Measurements from ENCODE around the gene ADAMTS3. TPM values are rescaled to one million over a fixed set of nuclear protein-coding genes. Genes with fewer than 3 reads are reported as not detected.

ADAMTS3 gene
- total and polyA plus RNA-seq, 2 of the 13 experiments (the other 11 are each of a cell fraction or from before 2014, with no cell fraction given): not detected

GRCh38 chr4:72388521-72388920 lies 180.5 kb downstream of the ADAMTS3 start:
- in situ Hi-C loops (cut with HindIII; ENCODE audit: extremely low pct_ligation_motif_present, low pct_unique_long_range_greater_than_20kb): no loop called here
- ATAC-seq (no peak), FAIRE-seq (no peak), DNase-seq (ENCODE audit: low spot score) (no peak)
- H3K4me3 ChIP-seq (replicated peaks in 1 of 3; ENCODE audit: insufficient read depth in 1 of 3, low read depth in 2 of 3, low read length in 3 of 3): no peak overlapping the region
- intact Hi-C loops (cut with micrococcal nuclease; ENCODE audit: unreplicated experiment): no loop called here
- 0% methylated on average over 1 of the region's 1 CpG for WGBS (ENCODE audit: low lambda C conversion rate)
- H4K20me1 ChIP-seq (ENCODE audit: insufficient read depth, low read length): no peaks in the 10 kb centered on the region
- H3K9ac ChIP-seq (ENCODE audit: insufficient read depth, low read depth, low read length): no peak overlapping the region
- H3K9me3 ChIP-seq (ENCODE audit: low read length): no peaks in the 10 kb centered on the region
- ChIA-PET CTCF (ENCODE audit: low intra/inter-chr PET ratio, low total read pairs) (no interaction called here), POLR2A (no interaction called here)
- no peak overlapping the region for H3K27ac ChIP-seq (ENCODE audit: extremely low read length, insufficient read depth, low read length)
- no peaks in the 10 kb centered on the region for H3K79me2 ChIP-seq (ENCODE audit: insufficient read depth, low read length)
- no peak overlapping the region for H3K4me2 ChIP-seq (ENCODE audit: low read depth, low read length)
- H3K4me1 ChIP-seq (ENCODE audit: insufficient read depth, low read length): no peaks in the 10 kb centered on the region
- H3K36me3 ChIP-seq (replicated peaks in 1 of 2; ENCODE audit: control insufficient read depth in 1 of 2, insufficient read depth in 2 of 2, low read length in 2 of 2): no peaks in the 10 kb centered on the region
- no peaks in the 10 kb centered on the region for H3K27me3 ChIP-seq (ENCODE audit: control insufficient read depth in 1 of 2, insufficient read depth in 2 of 2, low read length in 2 of 2)
- no peak overlapping the region for H2AFZ ChIP-seq (ENCODE audit: low read length)
- no TSS peak for BruUV-seq (replicated peaks)
- TF ChIP-seq FIP1L1 (IDR thresholded peaks at IDR 0.05; ENCODE audit: borderline replicate concordance, insufficient read depth, low read depth, low read length): no peak
- no peak for TF ChIP-seq ONECUT2 (CRISPR knock-in tag; IDR thresholded peaks at IDR 0.05)
- TF ChIP-seq ZBTB40 (IDR thresholded peaks at IDR 0.05): no peak
- no peak for TF ChIP-seq ZBTB40 (CRISPR knock-in tag; IDR thresholded peaks at IDR 0.05)
- TF ChIP-seq MNT (IDR thresholded peaks at IDR 0.05): no peak
- TF ChIP-seq MAF1 (CRISPR knock-in tag; IDR thresholded peaks at IDR 0.05; ENCODE audit: borderline replicate concordance): no peak
- TF ChIP-seq SIN3A (IDR thresholded peaks at IDR 0.05; ENCODE audit: borderline replicate concordance, low read depth, low read length): no peak
- no peak for TF ChIP-seq ARNT2 (CRISPR knock-in tag; IDR thresholded peaks at IDR 0.05; ENCODE audit: low read depth)
- TF ChIP-seq SIX1 (CRISPR knock-in tag; IDR thresholded peaks at IDR 0.05; ENCODE audit: borderline replicate concordance): no peak
- TF ChIP-seq KLF15 (CRISPR knock-in tag; IDR thresholded peaks at IDR 0.05; ENCODE audit: borderline replicate concordance): no peak
- no peak for TF ChIP-seq ZNF761 (CRISPR knock-in tag; conservative IDR thresholded peaks at IDR 0.05)
- no peak for TF ChIP-seq GATAD2A (CRISPR knock-in tag; IDR thresholded peaks at IDR 0.05)
- no peak for TF ChIP-seq POLR2AphosphoS2 (IDR thresholded peaks at IDR 0.05; ENCODE audit: low read depth, low read length)
- TF ChIP-seq FOXC1 (CRISPR knock-in tag; IDR thresholded peaks at IDR 0.05; ENCODE audit: borderline replicate concordance): no peak
- TF ChIP-seq RCOR2 (CRISPR knock-in tag; IDR thresholded peaks at IDR 0.05): no peak
- no peak for TF ChIP-seq ZSCAN12 (CRISPR knock-in tag; IDR thresholded peaks at IDR 0.05)
- no peak for TF ChIP-seq TBL1XR1 (IDR thresholded peaks at IDR 0.05; ENCODE audit: borderline replicate concordance, low read length, partially characterized antibody)

Data from HepG2 (cell line).